Measurements from ENCODE around the gene TNFSF11. TPM values are rescaled to one million over a fixed set of nuclear protein-coding genes. Genes with fewer than 3 reads are reported as not detected.
"Not testable (repeated sequence)": the region's sequence is repeated elsewhere in the genome, so short reads cannot be mapped to it uniquely, and the experiment has no call there.

TNFSF11 gene
- polyA plus RNA-seq, 3 donors: 0.34 to 0.86 (median 0.37) TPM

DNA sequence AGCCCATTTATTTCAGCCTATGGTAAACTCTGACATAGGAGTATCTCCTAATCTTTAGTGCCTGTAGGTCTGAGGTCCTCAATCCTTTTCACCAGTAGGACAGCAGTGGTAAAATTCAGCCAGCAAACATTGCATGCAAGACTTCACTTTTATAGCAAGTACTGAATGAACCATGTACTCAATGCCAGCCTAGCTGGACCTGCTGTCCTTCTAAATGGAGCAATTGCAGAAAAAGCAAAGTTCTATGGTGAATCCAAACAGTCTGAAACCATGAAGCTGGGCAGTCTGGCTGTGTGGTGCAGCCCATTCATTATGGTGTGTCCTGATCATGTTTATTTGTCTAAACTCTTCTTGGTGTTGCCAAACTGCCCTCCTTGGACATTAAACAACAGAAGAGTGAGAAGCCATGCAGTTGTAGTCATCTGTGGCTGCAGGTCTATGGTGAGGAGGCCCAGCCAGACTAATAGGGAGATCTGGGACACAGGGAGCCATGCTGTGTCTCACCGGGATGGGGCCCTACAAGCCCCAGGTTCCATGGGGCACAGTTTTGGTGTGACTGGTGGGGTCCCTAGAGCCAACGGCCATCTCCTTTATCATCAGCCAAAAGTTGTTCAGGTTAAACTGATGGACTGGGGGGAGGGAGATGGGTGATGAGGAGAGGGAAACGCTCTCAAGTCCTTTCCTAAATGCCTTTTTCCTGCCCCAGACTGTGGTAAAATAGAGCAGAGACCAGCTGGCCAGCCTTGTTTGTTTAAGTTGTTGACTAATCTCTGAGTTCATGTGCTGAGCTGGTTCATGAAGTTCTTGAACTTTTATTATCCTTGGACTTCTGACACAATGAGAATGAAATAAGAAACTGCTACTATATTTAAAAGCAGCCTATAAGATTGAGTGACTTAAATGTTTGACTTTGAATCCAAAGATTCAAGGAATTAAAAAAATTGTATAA lies 20.6 kb upstream of the TNFSF11 start:
- DNase-seq (ENCODE audit: extremely low read depth in 1 of 11, low read depth in 9 of 11, low spot score in 4 of 11): no peak

DNA sequence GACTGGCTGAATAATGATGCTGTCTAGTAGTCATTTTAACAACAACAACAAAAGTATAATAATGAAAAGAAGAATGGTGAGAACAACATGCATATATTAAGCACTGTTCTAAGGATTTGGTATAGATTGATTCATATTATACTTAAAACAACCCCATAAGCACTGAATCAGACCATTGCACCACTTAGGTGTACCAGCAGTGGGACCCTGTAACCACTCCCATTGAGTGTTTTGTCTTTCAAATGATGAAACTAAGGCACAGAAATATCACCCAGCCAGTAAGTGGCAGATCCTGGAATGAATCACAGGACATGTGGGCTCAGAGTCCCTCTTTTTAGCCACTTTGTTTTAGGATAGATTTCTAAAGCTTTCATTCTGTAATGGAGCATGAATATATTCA lies 14.9 kb upstream of the TNFSF11 start:
- no peak for DNase-seq (ENCODE audit: extremely low read depth in 1 of 11, low read depth in 9 of 11, low spot score in 4 of 11)

DNA sequence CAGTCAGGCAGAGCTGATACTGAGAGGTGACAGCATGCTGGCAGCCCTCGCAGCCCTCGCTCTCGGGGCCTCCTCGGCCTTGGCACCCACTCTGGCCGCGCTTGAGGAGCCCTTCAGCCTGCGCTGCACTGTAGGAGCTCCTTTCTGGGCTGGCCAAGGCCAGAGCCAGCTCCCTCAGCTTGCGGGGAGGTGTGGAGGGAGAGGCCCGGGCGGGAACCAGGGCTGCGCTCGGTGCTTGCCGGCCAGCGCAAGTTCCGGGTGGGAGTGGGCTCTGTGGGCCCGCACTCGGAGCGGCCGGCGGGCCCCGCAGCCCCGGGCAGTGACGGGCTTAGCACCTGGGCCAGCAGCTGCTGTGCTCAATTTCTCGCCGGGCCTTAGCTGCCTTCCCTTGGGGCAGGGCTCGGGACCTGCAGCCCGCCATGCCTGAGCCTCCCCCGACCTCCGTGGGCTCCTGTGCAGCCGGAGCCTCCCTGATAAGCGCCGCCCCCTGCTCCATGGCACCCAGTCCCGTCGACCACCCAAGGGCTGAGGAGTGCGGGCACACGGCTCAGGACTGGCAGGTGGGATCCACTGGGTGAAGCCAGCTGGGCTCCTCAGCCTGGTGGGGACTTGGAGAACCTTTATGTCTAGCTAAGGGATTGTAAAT lies 14.3 kb upstream of the TNFSF11 start:
- not testable (repeated sequence) for DNase-seq (ENCODE audit: extremely low read depth in 1 of 11, low read depth in 9 of 11, low spot score in 4 of 11)

DNA sequence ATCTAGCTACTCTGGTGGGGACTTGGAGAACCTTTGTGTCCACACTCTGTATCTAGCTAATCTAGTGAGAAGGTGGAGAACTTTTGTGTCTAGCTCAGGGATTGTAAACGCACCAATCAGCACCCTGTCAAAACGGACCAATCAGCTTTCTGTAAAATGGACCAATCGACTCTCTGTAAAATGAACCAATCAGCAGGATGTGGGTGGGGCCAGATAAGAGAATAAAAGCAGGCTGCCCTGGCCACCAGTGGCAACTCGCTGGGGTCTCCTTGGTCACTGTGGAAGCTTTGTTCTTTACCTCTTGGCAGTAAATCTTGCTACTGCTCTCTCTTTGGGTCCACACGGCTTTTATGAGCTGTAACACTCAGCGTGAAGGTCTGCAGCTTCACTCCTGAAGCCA lies 13.6 kb upstream of the TNFSF11 start:
- DNase-seq (ENCODE audit: extremely low read depth in 1 of 11, low read depth in 9 of 11, low spot score in 4 of 11): not testable (repeated sequence)

DNA sequence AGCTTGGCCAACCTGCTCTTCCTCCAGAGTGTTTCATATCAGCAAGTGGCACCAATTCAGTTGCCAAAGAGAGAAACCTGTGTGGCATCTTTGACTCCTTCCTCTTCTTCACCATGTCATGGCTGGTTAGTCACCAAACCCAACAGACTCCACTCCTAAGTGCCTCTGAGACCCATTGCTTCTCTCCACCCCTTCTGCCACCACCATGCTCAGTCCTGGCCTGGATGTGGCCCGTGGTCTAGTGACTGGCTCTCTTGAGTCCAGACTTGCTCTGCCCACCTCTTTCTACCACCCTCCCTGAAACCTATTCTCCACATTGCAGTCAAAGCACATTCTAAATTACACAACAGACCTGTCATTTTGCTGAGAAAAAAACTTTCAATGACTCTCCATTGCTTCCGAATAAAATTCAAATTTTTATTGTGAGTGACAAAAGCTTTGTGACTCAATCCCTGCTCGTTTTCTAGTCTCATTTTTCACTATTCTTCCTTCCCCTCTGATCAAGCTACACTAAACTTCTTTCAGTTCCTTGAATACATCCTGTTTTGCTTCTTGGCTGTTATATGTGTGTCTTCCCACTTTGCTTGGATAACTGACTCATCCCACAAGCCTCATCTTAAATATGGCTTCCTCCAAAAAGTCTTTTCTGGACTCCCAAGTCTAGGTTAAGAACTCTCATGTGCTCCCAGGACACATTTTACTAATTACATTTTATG lies 12.0 kb upstream of the TNFSF11 start:
- no peak for DNase-seq (ENCODE audit: extremely low read depth in 1 of 11, low read depth in 9 of 11, low spot score in 4 of 11)

DNA sequence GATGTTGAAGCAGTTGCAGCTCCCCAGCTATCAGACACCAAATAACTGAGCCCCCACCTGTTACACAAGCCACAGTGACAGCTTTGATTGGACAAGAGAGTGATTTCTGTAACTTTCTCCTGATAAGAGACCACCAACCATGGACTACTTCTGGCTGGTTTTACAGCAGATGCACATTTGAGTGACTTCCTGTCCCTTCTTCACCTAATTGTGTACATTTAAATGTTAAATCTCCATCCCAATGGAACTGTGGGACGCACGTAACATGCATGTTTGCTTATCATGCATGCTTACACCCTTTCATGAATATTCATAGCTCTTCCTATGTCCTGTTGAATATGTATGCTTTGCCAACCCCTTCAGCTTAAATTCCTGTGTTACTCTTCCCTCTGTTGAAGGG lies 6.0 kb upstream of the TNFSF11 start:
- DNase-seq (ENCODE audit: extremely low read depth in 1 of 11, low read depth in 9 of 11, low spot score in 4 of 11): no peak

DNA sequence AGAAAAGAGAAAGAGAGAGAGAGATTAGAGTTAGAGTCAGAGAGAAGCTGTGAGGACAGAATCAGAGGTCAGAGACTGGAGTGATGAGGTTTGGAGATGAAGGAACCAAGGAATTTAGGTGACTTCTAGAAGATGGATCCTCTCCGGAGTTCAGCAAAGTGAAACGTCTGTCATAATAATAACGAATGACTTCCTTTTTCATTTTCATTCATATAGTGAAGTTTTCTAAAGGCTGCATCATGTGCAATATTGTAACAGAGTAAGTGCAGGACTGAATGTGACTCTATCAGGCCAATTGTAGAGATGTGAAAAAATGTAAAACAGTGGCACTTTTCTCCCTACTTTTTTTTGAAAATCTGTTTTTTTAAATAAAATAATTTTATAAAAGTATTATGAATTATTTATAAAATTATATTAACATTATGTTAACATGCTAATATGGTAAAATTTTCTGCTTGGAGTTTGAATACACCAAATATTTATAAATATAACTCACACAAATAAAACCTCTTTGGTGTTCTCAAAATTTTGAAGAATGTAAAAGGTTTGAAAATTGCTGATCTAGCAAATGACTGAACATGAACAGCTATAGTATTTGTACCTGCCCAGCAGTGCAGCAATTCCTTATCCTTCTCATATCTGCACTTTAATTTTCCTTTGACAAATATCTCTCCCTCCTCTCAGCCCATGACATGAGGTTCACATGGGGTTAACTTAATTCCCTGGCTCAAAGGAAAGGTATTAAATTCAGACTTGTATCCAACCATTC lies 4.2 kb upstream of the TNFSF11 start:
- DNase-seq (ENCODE audit: extremely low read depth in 1 of 11, low read depth in 9 of 11, low spot score in 4 of 11): no peak

DNA sequence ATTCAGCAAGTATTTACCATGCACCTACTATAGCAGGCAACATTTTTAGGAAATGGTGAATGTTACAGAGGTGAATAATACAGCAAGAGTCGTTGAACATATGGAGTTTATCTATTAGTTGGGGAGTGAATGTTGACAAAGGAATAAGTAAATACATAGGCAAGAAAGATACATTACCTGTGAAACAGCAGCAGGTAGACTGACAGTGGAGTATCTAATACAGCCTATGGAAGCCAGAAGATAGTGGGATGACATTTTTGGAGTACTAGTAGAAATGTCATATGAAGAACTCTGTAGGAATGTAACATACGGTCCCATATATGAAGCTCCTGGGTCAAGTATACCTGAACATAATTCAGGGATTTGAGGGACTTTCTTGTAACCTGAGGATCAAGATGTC lies 2.1 kb upstream of the TNFSF11 start:
- no peak for DNase-seq (ENCODE audit: extremely low read depth in 1 of 11, low read depth in 9 of 11, low spot score in 4 of 11)

DNA sequence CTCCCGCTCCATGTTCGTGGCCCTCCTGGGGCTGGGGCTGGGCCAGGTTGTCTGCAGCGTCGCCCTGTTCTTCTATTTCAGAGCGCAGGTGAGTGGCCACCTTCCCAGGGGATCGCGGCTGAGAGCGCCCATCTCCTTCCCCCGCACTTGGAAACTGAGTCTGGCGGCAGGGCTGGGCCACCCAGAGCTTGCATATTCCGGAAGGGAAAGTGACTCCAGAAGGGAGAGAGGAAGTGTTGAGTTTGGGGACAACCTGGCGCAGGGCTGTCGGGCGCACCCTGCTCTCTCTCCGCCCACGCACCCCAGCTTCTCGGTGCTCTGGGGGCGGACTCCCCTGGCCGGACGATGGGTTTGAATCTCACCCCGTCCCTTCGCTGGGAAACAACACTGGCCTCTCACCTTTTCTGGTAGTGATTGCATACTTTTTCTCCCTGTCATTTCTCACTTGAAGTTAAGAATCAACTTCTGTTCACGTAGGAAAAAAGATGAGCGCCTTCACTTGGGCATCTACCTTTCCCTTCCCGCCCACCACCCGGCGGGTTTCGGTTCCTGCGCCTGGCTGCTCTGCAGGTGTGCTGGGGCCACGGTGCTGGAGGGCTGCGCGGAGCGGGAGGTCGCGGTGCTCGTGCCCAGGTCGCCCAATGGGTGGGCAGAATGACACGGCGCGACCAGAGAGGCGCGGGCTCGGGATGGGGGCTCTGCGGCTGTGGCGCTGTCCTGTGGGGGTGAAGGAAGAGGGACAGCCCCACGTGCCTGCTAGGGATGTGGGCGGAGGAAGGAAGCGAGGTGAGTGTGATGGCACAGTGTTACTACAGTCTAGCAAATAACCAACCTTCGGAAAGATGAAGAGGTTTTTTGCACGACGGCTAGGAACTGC lies 721 bp downstream of the TNFSF11 start:
- DNase-seq (ENCODE audit: extremely low read depth in 1 of 11, low read depth in 9 of 11, low spot score in 4 of 11): no peak

DNA sequence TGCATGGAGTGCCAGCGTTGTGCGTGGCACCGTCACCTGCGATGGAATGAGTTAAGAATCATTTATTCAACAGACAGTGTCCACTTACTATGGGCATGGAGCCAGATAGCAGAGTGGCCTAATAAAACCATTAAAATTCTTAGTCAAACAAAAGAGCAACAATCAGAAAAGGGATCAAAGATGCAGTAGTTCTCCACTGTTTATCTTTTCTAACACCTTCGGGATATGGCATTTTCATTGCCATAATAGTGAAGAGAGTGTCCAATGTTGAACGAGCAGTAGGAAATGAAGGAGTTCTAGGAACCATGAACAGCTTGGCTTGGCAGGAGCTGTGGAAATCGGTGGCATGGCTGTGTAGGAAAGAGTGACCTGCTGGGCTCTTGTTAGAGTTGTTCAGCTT lies 2.0 kb downstream of the TNFSF11 start:
- no peak for DNase-seq (ENCODE audit: extremely low read depth in 1 of 11, low read depth in 9 of 11, low spot score in 4 of 11)

DNA sequence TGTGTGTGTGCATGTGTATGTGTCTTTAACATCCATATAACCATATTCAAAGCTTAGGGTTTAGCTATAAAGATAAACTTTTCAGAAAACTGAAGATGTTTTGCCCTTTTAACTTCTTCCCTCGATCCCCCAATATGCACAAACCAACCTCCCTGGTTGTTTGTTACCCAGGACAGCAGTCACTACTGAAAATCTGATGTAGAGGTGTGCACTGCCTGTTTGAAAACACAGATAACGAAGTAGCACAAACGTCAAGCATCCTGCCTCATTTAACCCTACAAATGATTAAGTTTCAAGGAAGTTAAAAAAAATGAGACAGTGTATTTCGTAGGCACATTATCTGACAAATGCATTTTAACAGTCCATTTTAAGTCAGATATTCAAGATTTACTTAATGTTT lies 3.6 kb downstream of the TNFSF11 start:
- DNase-seq (ENCODE audit: extremely low read depth in 1 of 11, low read depth in 9 of 11, low spot score in 4 of 11): no peak

DNA sequence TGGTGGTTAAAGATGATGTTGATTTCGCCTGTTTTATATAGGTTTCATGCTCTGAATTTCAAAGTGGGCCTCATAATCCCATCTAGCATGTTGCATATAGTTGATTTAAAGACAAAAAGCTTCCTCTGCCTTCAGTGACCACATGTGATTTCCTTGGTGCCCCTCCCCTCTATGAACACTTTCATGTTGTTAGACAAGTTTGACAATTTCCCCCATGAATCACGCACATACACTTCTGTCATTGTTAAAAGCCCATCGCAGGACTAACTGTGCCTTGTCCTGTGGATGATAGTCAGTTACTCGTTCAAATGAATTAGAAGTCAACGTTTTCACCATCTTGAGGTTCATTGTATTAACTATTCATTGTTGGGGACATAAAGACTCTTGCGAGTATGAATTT lies 6.7 kb downstream of the TNFSF11 start:
- no peak for DNase-seq (ENCODE audit: extremely low read depth in 1 of 11, low read depth in 9 of 11, low spot score in 4 of 11)

DNA sequence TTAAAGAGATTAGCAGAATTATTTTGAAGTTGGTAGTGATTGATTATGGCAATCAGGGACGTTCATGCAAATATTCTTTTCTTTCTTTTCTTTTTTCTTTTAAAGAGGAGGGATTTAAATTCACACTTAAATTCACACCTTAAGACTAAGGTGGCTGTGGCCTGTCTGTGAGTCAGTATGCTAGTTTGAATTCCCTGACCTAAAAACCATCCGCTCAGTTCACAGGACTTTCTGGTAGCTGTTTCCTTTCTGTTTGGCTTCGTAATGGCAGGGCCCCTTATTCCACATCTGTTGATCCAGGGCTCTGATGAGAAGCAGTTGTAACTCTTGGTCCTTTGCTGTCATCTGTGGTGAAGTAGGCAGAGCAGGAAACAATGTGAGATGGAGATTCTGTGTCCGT lies 7.5 kb downstream of the TNFSF11 start:
- DNase-seq (ENCODE audit: extremely low read depth in 1 of 11, low read depth in 9 of 11, low spot score in 4 of 11): no peak

DNA sequence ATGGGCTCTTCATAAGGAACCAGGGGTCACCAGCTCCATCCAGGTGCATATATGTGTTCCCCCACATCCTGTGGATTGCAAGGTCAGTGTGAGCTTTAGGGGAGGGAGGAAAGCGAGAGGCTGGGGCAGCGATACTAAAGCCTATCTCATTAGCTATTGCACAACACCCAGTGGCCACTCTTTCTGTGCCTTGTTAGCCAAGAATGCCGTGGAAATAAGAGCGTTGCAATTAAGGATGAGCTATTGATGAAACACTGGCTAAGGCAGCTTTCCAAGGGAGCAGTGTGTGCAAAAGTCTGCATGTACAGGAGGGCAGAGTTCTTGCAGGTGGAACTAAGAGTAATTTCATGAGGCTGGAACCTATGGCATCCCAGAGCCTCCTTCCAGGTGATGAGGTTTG lies 17.6 kb downstream of the TNFSF11 start:
- no peak for DNase-seq (ENCODE audit: extremely low read depth in 1 of 11, low read depth in 9 of 11, low spot score in 4 of 11)

DNA sequence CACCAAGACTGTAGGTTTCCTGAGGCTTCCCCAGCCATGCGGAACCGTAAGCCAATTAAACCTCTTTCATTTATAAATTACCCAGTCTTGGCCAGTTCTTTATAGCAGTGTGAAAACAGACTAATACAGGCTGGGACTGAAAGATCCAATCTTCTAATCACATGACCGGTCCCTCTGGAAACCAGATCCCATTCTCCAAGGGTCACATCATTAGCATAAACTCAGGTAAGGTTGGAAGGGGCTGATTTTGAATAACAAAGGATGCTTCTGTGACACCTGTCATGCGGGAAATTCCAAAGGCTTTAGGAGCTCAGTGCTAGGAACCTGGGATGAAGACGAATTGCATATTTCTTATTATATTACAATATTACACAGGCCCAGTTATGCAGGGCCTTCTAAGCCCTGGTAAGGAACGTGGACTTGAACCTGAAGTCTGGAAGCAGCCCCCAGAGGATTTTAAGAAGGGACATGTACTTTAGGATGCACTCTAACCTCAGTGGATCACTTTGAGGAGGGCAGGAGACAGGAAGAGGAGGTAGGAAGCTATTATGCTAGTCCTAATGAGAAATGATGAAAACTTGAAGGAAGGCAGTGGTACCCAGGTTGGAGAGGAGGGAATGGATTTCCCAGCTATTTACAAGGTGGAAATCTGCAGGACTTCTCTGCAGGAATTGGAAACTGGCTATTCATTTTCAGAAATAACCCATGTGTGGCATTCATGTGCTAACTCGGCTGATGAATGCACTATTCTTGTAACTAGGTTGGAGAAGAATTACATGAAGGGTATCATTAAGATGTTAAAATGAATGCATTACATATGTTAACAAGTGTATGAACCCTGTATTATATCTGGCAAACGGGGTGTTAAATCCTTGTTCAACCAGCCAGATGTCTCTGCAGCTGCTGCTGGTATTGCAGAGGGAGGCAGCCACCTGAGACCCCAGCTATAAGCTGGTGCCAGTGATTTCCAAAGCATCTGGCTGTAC lies 19.3 kb downstream of the TNFSF11 start:
- DNase-seq (ENCODE audit: extremely low read depth in 1 of 11, low read depth in 9 of 11, low spot score in 4 of 11): no peak

DNA sequence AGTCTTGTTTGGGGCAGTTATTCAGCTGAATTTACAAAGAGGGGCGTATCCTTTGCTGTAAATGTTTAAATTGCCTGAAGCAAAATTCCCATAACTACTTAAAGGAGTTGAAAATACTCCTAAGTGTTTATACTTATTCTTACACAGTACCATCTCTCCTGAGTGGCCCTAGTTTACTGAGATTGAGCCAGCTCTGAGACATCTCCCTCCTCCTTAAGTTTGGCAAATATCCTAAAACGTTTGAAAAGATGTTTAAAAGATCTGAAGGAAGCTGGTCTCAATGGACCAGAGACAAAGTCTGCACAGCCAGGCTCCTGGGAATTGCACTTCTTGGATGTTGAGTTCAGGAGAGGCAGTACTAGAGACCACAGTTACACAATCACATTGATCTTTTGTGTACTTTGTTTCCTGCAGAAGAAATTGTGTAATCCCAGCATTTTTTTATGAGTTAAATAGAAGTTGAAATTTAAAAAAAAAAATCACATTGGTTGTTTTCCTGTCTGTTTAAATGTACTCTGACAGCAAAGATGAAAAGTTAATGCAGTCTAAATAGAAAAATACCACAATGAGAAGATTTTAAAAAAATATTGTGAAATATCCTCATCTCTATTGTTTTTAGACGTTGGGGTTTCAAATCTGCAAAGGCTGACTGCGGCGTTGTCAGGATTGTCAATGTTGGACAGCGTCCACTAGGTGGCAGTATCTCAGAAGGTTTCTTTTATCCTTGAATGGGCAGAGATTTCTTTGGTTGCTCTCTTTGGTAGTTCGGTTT lies 20.7 kb downstream of the TNFSF11 start:
- DNase-seq (ENCODE audit: extremely low read depth in 1 of 11, low read depth in 9 of 11, low spot score in 4 of 11): peak; percentile 41 to 62 (median 53)

DNA sequence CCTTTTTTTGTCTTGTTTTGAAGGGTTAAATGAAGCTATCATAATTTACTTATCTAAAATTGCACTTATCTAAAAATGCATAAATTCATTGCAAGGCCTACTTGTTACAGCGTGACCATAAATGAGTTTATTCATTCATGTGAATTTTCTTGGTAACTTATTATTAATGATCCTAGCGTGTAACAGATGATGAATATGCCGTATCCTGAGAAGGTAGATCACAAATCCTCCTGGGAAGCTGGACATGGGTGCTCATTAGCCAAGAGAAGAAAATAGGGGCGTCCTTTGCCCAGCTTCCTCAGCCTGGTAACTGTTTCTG lies 21.3 kb downstream of the TNFSF11 start:
- DNase-seq (ENCODE audit: extremely low read depth in 1 of 11, low read depth in 9 of 11, low spot score in 4 of 11): no peak

Data from renal cortex interstitium (tissue), 11 donors.